ENCODE data around the gene MASP1. TPM values are rescaled to one million over a fixed set of nuclear protein-coding genes. Genes with fewer than 3 reads are reported as not detected.

MASP1 gene
- total RNA-seq, 1 experiment from 2014 or later, result not detected

- RAD21 ChIA-PET (ENCODE audit: low non-redundant PET in 1 of 2, low total read pairs in 2 of 2, uncharacterized antibody in 2 of 2, unreplicated experiment in 2 of 2), result no interaction called here
- H2AFZ ChIP-seq (ENCODE audit: low read depth, low read length, poor library complexity, severe bottlenecking), result no peak overlapping the region
- H3K36me3 ChIP-seq (ENCODE audit: control insufficient read depth in 1 of 2, insufficient read depth in 2 of 2, low read length in 2 of 2), result no peaks in the 10 kb centered on the region
- POLR2A ChIA-PET, result no interaction called here
- no peak overlapping the region for H3K4me2 ChIP-seq (ENCODE audit: low read length)
- H4K20me1 ChIP-seq (ENCODE audit: insufficient read depth), result no peaks in the 10 kb centered on the region
- H3K4me1 ChIP-seq (ENCODE audit: control insufficient read depth in 1 of 2, insufficient read depth in 2 of 2, low read length in 2 of 2), result no peaks in the 10 kb centered on the region
- DNase-seq (ENCODE audit: low read depth, low spot score) (no peak), ATAC-seq (no peak)
- CTCF ChIA-PET, result no interaction called here
- no peak overlapping the region for H3K27ac ChIP-seq (ENCODE audit: low read depth, low read length)
- no peaks in the 10 kb centered on the region for H3K9me3 ChIP-seq (ENCODE audit: control insufficient read depth in 1 of 2, insufficient read depth in 1 of 2, low read depth in 1 of 2, low read length in 2 of 2)
- H3K9me2 ChIP-seq (ENCODE audit: insufficient read depth), result no peaks in the 10 kb centered on the region
- H3K4me3 ChIP-seq (replicated peaks in 1 of 2; ENCODE audit: low read depth in 1 of 2, low read length in 2 of 2), result no peak overlapping the region
- TF ChIP-seq CTCF (IDR thresholded peaks at IDR 0.05 in 2 of 3, conservative IDR thresholded peaks at IDR 0.05 in 1 of 3; ENCODE audit: borderline replicate concordance in 1 of 3, insufficient read depth in 1 of 3, low read depth in 2 of 3, low read length in 2 of 3) (no peak), FOSL1 (IDR thresholded peaks at IDR 0.05; ENCODE audit: low read depth) (no peak), CBX3 (IDR thresholded peaks at IDR 0.05; ENCODE audit: low read depth) (no peak), POLR2A (IDR thresholded peaks at IDR 0.05; ENCODE audit: borderline replicate concordance, extremely low read depth, insufficient read depth, insufficient read length) (no peak), SRF (IDR thresholded peaks at IDR 0.05; ENCODE audit: low read depth) (no peak), JUND (IDR thresholded peaks at IDR 0.05) (no peak), ZNF274 (IDR thresholded peaks at IDR 0.05; ENCODE audit: low read depth, low read length) (no peak), MAX (IDR thresholded peaks at IDR 0.05) (no peak), YY1 (IDR thresholded peaks at IDR 0.05; ENCODE audit: extremely low read depth, insufficient replicate concordance, low read depth, low read length) (no peak), REST (IDR thresholded peaks at IDR 0.05; ENCODE audit: low read depth) (no peak), SP1 (IDR thresholded peaks at IDR 0.05; ENCODE audit: low read depth) (no peak), CEBPB (IDR thresholded peaks at IDR 0.05; ENCODE audit: low read depth) (no peak), EZH2 (IDR thresholded peaks at IDR 0.05) (no peak)
- no peak overlapping the region for H3K9ac ChIP-seq (ENCODE audit: low read length)
- no peaks in the 10 kb centered on the region for H3K79me2 ChIP-seq (ENCODE audit: insufficient read depth, low read length)
- H3K27me3 ChIP-seq (ENCODE audit: insufficient read depth, low read length), result peaks cover 17% of the 10 kb centered on the region; the same call in 1 of the 2 replicates
- intact Hi-C loops (cut with micrococcal nuclease), result no loop called here
- no TSS peak for BruUV-seq (replicated peaks)
Measured at GRCh38 chr3:187274977-187275338, 16.6 kb downstream of the MASP1 start.
